ENCODE data around the gene GRAMD1B. TPM values are rescaled to one million over a fixed set of nuclear protein-coding genes. Genes with fewer than 3 reads are reported as not detected.
"Not testable (repeated sequence)": the region's sequence is repeated elsewhere in the genome, so short reads cannot be mapped to it uniquely, and the experiment has no call there.

Gene GRAMD1B
- total RNA-seq, 4 donors from 2014 or later = 0.30 to 1.5 (median 0.68) TPM

GRCh38 chr11:123568367-123568870 is 138.3 kb downstream of the GRAMD1B start:
- H3K4me3 ChIP-seq (ENCODE audit: low read depth, poor library complexity, severe bottlenecking) = no peak overlapping the region
- 74 to 77% methylated on average over 7 of the region's 7 CpGs for WGBS, 2 donors
- intact Hi-C loops (cut with DNase I; ENCODE audit: low total_unique reads) = no loop called here
- no peak for DNase-seq (ENCODE audit: low spot score in 2 of 2)
- TF ChIP-seq POLR2A (IDR thresholded peaks at IDR 0.05) (no peak), CTCF (IDR thresholded peaks at IDR 0.05) (no peak)

- no peak overlapping the region for H3K4me3 ChIP-seq (ENCODE audit: low read depth, poor library complexity, severe bottlenecking)
- intact Hi-C loops (cut with DNase I; ENCODE audit: low total_unique reads) = no loop called here
- TF ChIP-seq CTCF (IDR thresholded peaks at IDR 0.05) = no peak
- TF ChIP-seq POLR2A (IDR thresholded peaks at IDR 0.05) = no peak
- 91 to 93% methylated on average over 5 of the region's 5 CpGs for WGBS, 2 donors
- DNase-seq (ENCODE audit: low spot score in 2 of 2) = no peak
These were observed 139.3 kb downstream of the GRAMD1B start for GRCh38 chr11:123569393-123569792.

- WGBS, 2 donors = 68 to 73% methylated on average over 9 of the region's 9 CpGs
- no peak for TF ChIP-seq CTCF (IDR thresholded peaks at IDR 0.05)
- no peak for TF ChIP-seq POLR2A (IDR thresholded peaks at IDR 0.05)
- intact Hi-C loops (cut with DNase I; ENCODE audit: low total_unique reads) = no loop called here
These were observed 141.0 kb downstream of the GRAMD1B start for GRCh38 chr11:123570939-123571580.

GRCh38 chr11:123572791-123573190 is 142.7 kb downstream of the GRAMD1B start:
- intact Hi-C loops (cut with DNase I; ENCODE audit: low total_unique reads); H3K4me3 ChIP-seq (ENCODE audit: low read depth, poor library complexity, severe bottlenecking); DNase-seq (ENCODE audit: low spot score in 2 of 2): not testable (repeated sequence)
- WGBS, 2 donors = 96% methylated on average over 21 of the region's 21 CpGs

More at GRCh38 chr11:123570939-123571580, 141.0 kb downstream of the GRAMD1B start:
- DNase-seq (ENCODE audit: low spot score in 2 of 2) = no peak
- H3K4me3 ChIP-seq (ENCODE audit: low read depth, poor library complexity, severe bottlenecking) = no peak overlapping the region

- no peak for DNase-seq (ENCODE audit: low spot score in 2 of 2)
- TF ChIP-seq CTCF (IDR thresholded peaks at IDR 0.05) (no peak), POLR2A (IDR thresholded peaks at IDR 0.05) (no peak)
- intact Hi-C loops (cut with DNase I; ENCODE audit: low total_unique reads) = no loop called here
- no peak overlapping the region for H3K4me3 ChIP-seq (ENCODE audit: low read depth, poor library complexity, severe bottlenecking)
- 41 to 58% methylated on average over 2 of the region's 2 CpGs for WGBS, 2 donors
These were observed 143.2 kb downstream of the GRAMD1B start for GRCh38 chr11:123573286-123573685.

- DNase-seq (ENCODE audit: low spot score in 2 of 2) = no peak
- intact Hi-C loops (cut with DNase I; ENCODE audit: low total_unique reads) = no loop called here
- no peak overlapping the region for H3K4me3 ChIP-seq (ENCODE audit: low read depth, poor library complexity, severe bottlenecking)
- WGBS, 2 donors = 69 to 80% methylated on average over 7 of the region's 7 CpGs
- TF ChIP-seq CTCF (IDR thresholded peaks at IDR 0.05) (no peak), POLR2A (IDR thresholded peaks at IDR 0.05) (no peak)
These were observed 145.4 kb downstream of the GRAMD1B start for GRCh38 chr11:123575441-123575840.
